Small intestine (tissue), 7 donors: ENCODE results near the gene CRYL1. TPM values are rescaled to one million over a fixed set of nuclear protein-coding genes. Genes with fewer than 3 reads are reported as not detected.

ENCODE experiments used
- DNase-seq, 2 donors: peaks; one replicate each; pipeline versions ENCODE4 v3.0.0 to v3.0.0-alpha.2; 2013
- FAIRE-seq: peaks from 2 replicates; lab custom pipeline; 2012; peaks lifted over from hg19 to GRCh38; lab: Jason Lieb, UNC
- H3K27ac ChIP-seq, 3 donors: one replicate each; pipeline ENCODE4 v1.5.1; 2013; ENCODE audit warnings: low read length in 2 of 3, mild to moderate bottlenecking in 2 of 3, control low read depth in 1 of 3, inconsistent platforms in 1 of 3, low read depth in 1 of 3, moderate library complexity in 1 of 3
- H3K27me3 ChIP-seq, 3 donors: one replicate each; pipeline ENCODE4 v1.6.1; 2013; ENCODE audit warnings: low read length in 3 of 3, inconsistent platforms in 1 of 3; ENCODE audit not compliant: control insufficient read depth in 3 of 3, insufficient read depth in 3 of 3
- H3K36me3 ChIP-seq, 3 donors: one replicate each; pipeline ENCODE4 v1.6.1; 2013; ENCODE audit warnings: low read length in 3 of 3, inconsistent platforms in 1 of 3, low read depth in 1 of 3, mild to moderate bottlenecking in 1 of 3, moderate library complexity in 1 of 3; ENCODE audit not compliant: control insufficient read depth in 3 of 3, insufficient read depth in 2 of 3
- H3K4me1 ChIP-seq, 3 donors: one replicate each; pipeline ENCODE4 v1.6.1; 2013; ENCODE audit warnings: low read length in 2 of 3, inconsistent platforms in 1 of 3, low read depth in 1 of 3, mild to moderate bottlenecking in 1 of 3, moderate library complexity in 1 of 3; ENCODE audit not compliant: control insufficient read depth in 3 of 3, insufficient read depth in 2 of 3
- H3K4me3 ChIP-seq, 3 donors: one replicate each; pipeline ENCODE4 v1.5.1; 2013; ENCODE audit warnings: low read length in 3 of 3, control low read depth in 1 of 3, inconsistent platforms in 1 of 3, low read depth in 1 of 3, mild to moderate bottlenecking in 1 of 3, moderate library complexity in 1 of 3
- H3K9me3 ChIP-seq, 2 donors: one replicate each; pipeline ENCODE4 v1.6.1; 2013; ENCODE audit warnings: low read depth in 1 of 2, low read length in 1 of 2; ENCODE audit not compliant: control insufficient read depth in 2 of 2, insufficient read depth in 1 of 2
- WGBS, 3 donors: extraction: QIAGEN DNeasy Blood & Tissue Kit; methylation state at CpG; one replicate each; pipeline ENCODE4 v1.1.7; 2013; 5-methylcytosine and 5-hydroxymethylcytosine counted together
- polyA plus RNA-seq, 4 donors: library from polyadenylated mRNA; stranded (reverse) in 3 of 4; unstranded in 1 of 4; fragments of 200-250 nt in 3 of 4; fragments of 120-200 nt in 1 of 4; gene quantifications; one replicate each; pipeline versions ENCODE4 v1.2.1 to v1.2.3, GENCODE V29; 2013
- donor health status: healthy with polysubstance abuse.
- donor health status: control.
- donor health status: control.
- donor health status: Bipolar disorder and iron deficiency.
- donor health status: healthy.

The CRYL1 gene
- polyA plus RNA-seq, 4 donors, result 136 to 372 (median 263) TPM

DNA sequence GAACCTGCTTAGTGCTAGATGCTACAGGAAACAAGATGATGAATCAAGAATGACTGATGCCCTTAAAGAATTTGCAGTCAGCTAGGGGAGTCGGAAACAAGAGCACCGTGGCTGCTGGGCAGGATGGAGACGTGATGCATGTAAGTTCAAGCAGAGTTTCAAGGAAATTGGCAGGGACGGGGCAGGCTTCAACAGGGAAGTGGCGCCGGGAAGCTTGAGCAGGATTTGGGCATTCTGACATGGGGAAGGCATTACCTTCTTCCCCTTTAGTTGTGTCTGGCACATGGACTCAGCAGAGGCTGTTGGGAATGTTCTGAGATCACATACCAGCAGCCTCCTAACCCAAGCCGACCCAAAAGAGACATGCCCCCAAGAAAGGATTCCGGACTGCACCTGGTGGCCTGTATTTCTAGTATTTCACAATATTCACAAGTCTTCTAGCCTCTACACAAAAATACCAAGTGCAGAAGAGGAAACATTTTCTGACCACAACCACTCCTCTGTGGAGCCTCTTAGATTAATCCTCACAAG lies 138.2 kb downstream of the CRYL1 start:
- H3K27me3 ChIP-seq, result no peaks in the 10 kb centered on the region
- H3K27ac ChIP-seq, result no peak overlapping the region
- FAIRE-seq, result no peak
- H3K4me3 ChIP-seq, result no peak overlapping the region
- 67 to 76% (median 68%) methylated on average over 8 of the region's 8 CpGs for WGBS, 3 donors
- DNase-seq, result no peak
- no peaks in the 10 kb centered on the region for H3K4me1 ChIP-seq
- H3K36me3 ChIP-seq, result no peaks in the 10 kb centered on the region
- peaks cover 0 to 5% of the 10 kb centered on the region in 2 donors for H3K9me3 ChIP-seq

DNA sequence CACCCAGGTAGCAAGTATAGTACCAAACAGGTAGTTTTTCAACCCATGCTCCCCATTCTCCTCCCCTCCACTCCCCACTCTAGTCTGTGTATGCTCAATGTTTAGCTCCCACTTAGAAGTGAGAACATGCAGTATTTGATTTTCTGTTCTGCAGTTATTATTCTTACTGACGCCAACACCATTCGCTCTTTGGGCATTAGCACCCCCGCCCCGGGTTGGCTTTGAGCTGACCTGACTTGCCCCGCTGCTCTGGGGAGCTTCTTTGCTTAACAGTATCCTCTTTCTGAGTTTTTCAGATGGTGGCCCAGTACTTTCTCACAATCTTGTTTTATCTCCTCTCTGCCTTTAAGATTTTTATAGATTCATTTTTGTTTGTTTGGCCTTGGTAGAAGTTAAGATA lies 138.7 kb downstream of the CRYL1 start:
- no peak overlapping the region for H3K4me3 ChIP-seq
- no peaks in the 10 kb centered on the region for H3K27me3 ChIP-seq
- no peak overlapping the region for H3K27ac ChIP-seq
- no peak for DNase-seq
- WGBS, 3 donors, result 94 to 98% (median 95%) methylated on average over 5 of the region's 5 CpGs
- H3K36me3 ChIP-seq, result no peaks in the 10 kb centered on the region
- FAIRE-seq, result no peak
- H3K9me3 ChIP-seq, result peaks cover 0 to 5% of the 10 kb centered on the region in 2 donors
- H3K4me1 ChIP-seq, result no peaks in the 10 kb centered on the region

DNA sequence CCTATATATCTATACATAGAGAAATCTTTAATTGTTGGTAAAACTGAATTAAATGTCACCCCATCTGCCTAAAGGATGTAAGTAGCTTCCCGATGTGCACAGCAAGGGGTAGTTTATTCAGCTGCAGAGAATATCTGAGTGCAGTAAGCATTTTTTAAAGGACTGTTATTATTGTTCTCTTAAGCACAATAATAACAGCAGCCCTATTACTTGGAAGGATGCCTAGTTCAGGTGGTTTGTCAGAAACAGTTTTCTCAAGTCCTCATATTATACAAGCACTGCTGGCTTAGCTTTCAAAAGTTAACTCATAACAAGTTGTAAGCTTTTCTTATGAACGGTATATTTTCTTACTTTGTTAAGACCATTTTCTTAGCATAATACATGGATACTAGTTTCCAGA lies 142.6 kb downstream of the CRYL1 start:
- Histone ChIP-seq H3K4me1 (no peaks in the 10 kb centered on the region), H3K9me3 (peaks cover 0 to 2% of the 10 kb centered on the region in 2 donors), H3K27me3 (no peaks in the 10 kb centered on the region), H3K4me3 (no peak overlapping the region), H3K36me3 (no peaks in the 10 kb centered on the region), H3K27ac (no peak overlapping the region)
- no peak for DNase-seq
- no peak for FAIRE-seq
- 70 to 80% (median 78%) methylated on average over 2 of the region's 2 CpGs for WGBS, 3 donors

DNA sequence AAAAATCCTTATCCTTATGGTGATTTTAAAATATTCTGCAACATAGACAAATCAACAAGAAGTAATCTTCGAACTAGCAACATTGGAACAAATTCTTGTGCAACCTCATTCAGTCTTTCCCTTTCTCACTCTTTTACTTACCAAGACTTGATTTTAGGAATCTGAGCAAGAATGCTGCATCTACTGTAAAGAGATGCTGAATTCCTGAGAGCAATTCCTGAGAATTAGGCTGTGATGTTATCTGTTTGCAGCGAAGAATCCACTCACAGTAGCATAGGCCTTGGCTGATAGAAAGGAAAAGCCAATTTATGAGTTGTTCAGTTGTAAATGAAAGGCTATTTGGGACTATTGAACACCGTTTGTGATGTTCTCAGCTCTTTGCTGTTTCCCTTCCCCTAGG lies 144.3 kb downstream of the CRYL1 start:
- DNase-seq, result no peak
- no peak overlapping the region for H3K4me3 ChIP-seq
- H3K36me3 ChIP-seq, result no peaks in the 10 kb centered on the region
- no peaks in the 10 kb centered on the region for H3K27me3 ChIP-seq
- WGBS, 3 donors, result 70 to 82% (median 80%) methylated on average over 3 of the region's 3 CpGs
- H3K27ac ChIP-seq, result no peak overlapping the region
- no peak for FAIRE-seq
- no peaks in the 10 kb centered on the region for H3K9me3 ChIP-seq
- H3K4me1 ChIP-seq, result no peaks in the 10 kb centered on the region

DNA sequence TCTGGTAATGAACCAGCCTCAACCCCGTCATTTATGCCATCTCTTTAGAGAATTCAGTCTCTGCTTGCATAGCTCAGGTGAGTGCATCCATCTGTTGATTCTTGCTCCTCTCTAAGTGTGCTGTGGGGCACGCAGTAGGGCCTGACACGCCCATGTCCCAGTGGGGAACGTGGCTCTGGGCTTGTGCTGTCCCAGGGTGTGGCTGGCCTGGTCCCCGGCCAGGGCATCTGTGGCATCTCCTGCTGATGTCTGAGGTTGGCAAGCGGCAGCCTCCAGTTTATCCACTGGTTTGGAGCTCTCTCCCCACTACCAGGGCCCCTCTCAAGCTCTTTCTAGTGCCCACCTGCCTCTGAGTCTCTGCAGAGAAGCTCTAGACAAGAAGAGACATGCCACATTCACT lies 146.9 kb downstream of the CRYL1 start:
- no peaks in the 10 kb centered on the region for H3K9me3 ChIP-seq
- no peak overlapping the region for H3K4me3 ChIP-seq
- no peak for FAIRE-seq

DNA sequence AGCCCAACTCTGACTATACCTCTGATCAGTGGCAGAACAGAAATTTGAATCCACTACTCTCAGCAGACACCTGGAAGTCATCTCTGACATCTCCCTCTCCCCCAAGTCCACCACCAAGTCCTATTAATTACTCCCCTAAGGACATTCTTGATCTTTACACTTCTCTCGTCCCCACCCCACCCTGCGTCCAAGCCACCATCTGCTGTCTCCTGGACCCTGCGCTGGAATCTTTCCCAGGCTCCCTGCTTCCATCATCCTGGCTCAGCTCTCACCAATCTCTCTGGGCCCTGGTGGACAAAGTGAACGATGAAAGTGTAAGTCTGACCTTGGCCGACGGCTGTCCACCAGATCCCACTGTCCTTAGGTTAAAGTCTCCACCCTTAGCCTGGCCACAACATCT lies 147.9 kb downstream of the CRYL1 start:
- Histone ChIP-seq H3K36me3 (no peaks in the 10 kb centered on the region), H3K27ac (no peak overlapping the region), H3K27me3 (no peaks in the 10 kb centered on the region), H3K4me1 (no peaks in the 10 kb centered on the region), H3K4me3 (no peak overlapping the region), H3K9me3 (no peaks in the 10 kb centered on the region)
- DNase-seq (no peak), FAIRE-seq (no peak)
- 85 to 93% (median 85%) methylated on average over 6 of the region's 6 CpGs for WGBS, 3 donors

More for the DNA sequence above, 146.9 kb downstream of the CRYL1 start:
- H3K27ac ChIP-seq, result no peak overlapping the region
- 57 to 68% (median 63%) methylated on average over 6 of the region's 6 CpGs for WGBS, 3 donors
- no peaks in the 10 kb centered on the region for H3K4me1 ChIP-seq
- DNase-seq, result no peak
- no peaks in the 10 kb centered on the region for H3K27me3 ChIP-seq
- no peaks in the 10 kb centered on the region for H3K36me3 ChIP-seq

DNA sequence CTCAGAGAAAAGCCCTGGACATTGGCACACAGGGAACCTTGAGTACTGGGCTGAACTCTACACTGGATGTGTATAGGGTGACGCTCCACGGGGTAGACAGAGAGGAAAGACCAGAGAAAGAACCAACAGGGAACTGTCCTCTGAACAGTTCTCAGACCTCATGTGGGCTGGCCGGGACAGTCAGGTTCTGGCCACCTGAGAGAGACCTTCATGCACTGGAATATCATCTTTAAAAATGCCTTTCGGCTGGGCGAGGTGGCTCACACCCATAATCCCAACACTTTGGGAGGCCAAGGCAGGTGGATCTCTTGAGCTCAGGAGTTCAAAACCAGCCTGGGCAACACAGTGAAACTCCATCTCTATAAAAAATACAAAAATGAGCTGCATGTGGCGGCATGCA lies 149.8 kb downstream of the CRYL1 start:
- H3K4me1 ChIP-seq, result no peaks in the 10 kb centered on the region
- no peaks in the 10 kb centered on the region for H3K36me3 ChIP-seq
- no peak overlapping the region for H3K27ac ChIP-seq
- no peak for DNase-seq
- no peaks in the 10 kb centered on the region for H3K27me3 ChIP-seq
- H3K9me3 ChIP-seq, result no peaks in the 10 kb centered on the region
- 91 to 94% (median 93%) methylated on average over 6 of the region's 6 CpGs for WGBS, 3 donors
- H3K4me3 ChIP-seq, result no peak overlapping the region
- no peak for FAIRE-seq

DNA sequence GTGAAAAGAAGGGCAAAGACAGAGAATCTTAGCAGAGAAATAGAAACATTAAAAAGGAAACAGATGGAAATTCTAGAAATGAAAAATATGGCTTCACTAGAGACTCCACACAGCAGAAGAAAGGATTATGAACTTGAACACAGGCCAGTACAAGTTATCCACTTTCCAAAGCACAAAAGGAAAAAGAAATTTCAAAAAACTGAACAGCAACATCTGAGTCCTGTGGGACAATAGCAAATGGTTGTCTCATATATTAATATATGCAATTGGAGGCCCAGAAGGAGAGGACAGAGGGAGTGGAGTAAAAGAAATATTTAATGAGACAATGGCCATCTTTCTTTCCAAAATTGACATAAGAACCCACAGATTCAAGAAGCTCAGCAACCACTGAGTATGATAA lies 151.8 kb downstream of the CRYL1 start:
- no peak for FAIRE-seq
- H3K27ac ChIP-seq, result no peak overlapping the region

DNA sequence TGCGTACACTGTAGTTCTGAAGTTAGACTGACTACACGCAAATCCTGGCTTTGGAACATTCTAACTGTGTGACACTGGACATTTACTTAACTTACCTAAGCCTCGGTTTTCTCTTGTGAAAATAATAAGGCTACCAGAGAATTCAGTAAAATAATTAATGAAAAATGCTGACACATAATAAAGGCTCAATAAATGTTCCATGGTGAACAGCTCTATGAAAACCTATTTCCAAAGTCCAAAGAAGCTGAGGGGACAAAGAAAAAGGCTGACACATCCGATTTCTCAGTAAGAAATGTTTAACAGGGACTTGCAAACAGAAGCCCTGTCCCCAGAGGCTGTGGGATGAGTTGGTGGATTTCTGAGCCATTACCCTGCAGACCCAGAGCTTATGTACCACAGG lies 153.8 kb downstream of the CRYL1 start:
- Histone ChIP-seq H3K4me3 (no peak overlapping the region), H3K27ac (no peak overlapping the region), H3K27me3 (no peaks in the 10 kb centered on the region), H3K4me1 (no peaks in the 10 kb centered on the region), H3K9me3 (no peaks in the 10 kb centered on the region), H3K36me3 (no peaks in the 10 kb centered on the region)
- 79 to 87% (median 86%) methylated on average over 4 of the region's 4 CpGs for WGBS, 3 donors
- no peak for FAIRE-seq
- no peak for DNase-seq

More for the DNA sequence above, 151.8 kb downstream of the CRYL1 start:
- Histone ChIP-seq H3K9me3 (no peaks in the 10 kb centered on the region), H3K27me3 (no peaks in the 10 kb centered on the region), H3K4me1 (no peaks in the 10 kb centered on the region), H3K4me3 (no peak overlapping the region), H3K36me3 (no peaks in the 10 kb centered on the region)
- DNase-seq, result no peak
